ENCODE data around the gene CRIM1.

CRIM1 gene

GRCh38 chr2:36423619-36424120, 68.1 kb downstream of the CRIM1 start:
- DNase-seq (ENCODE audit: low read depth, low spot score) = no peak

GRCh38 chr2:36425608-36426355, 70.2 kb downstream of the CRIM1 start:
- DNase-seq (ENCODE audit: low read depth, low spot score) = no peak

- DNase-seq (ENCODE audit: low read depth, low spot score) = no peak
These were observed 72.2 kb downstream of the CRIM1 start for GRCh38 chr2:36427790-36428243.

- no peak for DNase-seq (ENCODE audit: low read depth, low spot score)
These were observed 75.0 kb downstream of the CRIM1 start for GRCh38 chr2:36430549-36430948.

GRCh38 chr2:36432479-36432878, 76.9 kb downstream of the CRIM1 start:
- DNase-seq (ENCODE audit: low read depth, low spot score) = no peak

- no peak for DNase-seq (ENCODE audit: low read depth, low spot score)
These were observed 78.0 kb downstream of the CRIM1 start for GRCh38 chr2:36433311-36434217.

- no peak for DNase-seq (ENCODE audit: low read depth, low spot score)
These were observed 82.9 kb downstream of the CRIM1 start for GRCh38 chr2:36438449-36438977.

GRCh38 chr2:36439084-36439483, 83.5 kb downstream of the CRIM1 start:
- no peak for DNase-seq (ENCODE audit: low read depth, low spot score)

- DNase-seq (ENCODE audit: low read depth, low spot score) = no peak
These were observed 85.6 kb downstream of the CRIM1 start for GRCh38 chr2:36441065-36441625.

GRCh38 chr2:36441816-36442215, 86.2 kb downstream of the CRIM1 start:
- DNase-seq (ENCODE audit: low read depth, low spot score) = no peak

- DNase-seq (ENCODE audit: low read depth, low spot score) = no peak
These were observed 88.8 kb downstream of the CRIM1 start for GRCh38 chr2:36444216-36444936.

GRCh38 chr2:36445185-36445866, 89.7 kb downstream of the CRIM1 start:
- no peak for DNase-seq (ENCODE audit: low read depth, low spot score)

GRCh38 chr2:36446294-36446693, 90.7 kb downstream of the CRIM1 start:
- no peak for DNase-seq (ENCODE audit: low read depth, low spot score)

GRCh38 chr2:36449213-36449612, 93.6 kb downstream of the CRIM1 start:
- DNase-seq (ENCODE audit: low read depth, low spot score) = no peak

GRCh38 chr2:36449943-36450392, 94.4 kb downstream of the CRIM1 start:
- no peak for DNase-seq (ENCODE audit: low read depth, low spot score)

GRCh38 chr2:36450466-36451196, 95.1 kb downstream of the CRIM1 start:
- DNase-seq (ENCODE audit: low read depth, low spot score) = no peak

- DNase-seq (ENCODE audit: low read depth, low spot score) = no peak
These were observed 95.9 kb downstream of the CRIM1 start for GRCh38 chr2:36451512-36451911.

- DNase-seq (ENCODE audit: low read depth, low spot score) = no peak
These were observed 96.7 kb downstream of the CRIM1 start for GRCh38 chr2:36452260-36452659.

- DNase-seq (ENCODE audit: low read depth, low spot score) = no peak
These were observed 98.1 kb downstream of the CRIM1 start for GRCh38 chr2:36453652-36454051.

- no peak for DNase-seq (ENCODE audit: low read depth, low spot score)
These were observed 99.4 kb downstream of the CRIM1 start for GRCh38 chr2:36455011-36455410.
